Neuronal stem cell (in vitro differentiated cells): ENCODE measurements around the gene HOXB1. TPM values are rescaled to one million over a fixed set of nuclear protein-coding genes. Genes with fewer than 3 reads are reported as not detected.

ENCODE experiments used
- DNase-seq: peaks from one replicate; pipeline ENCODE4 v3.0.0-alpha.2; 2013; ENCODE audit warnings: low spot score
- H2AFZ ChIP-seq: one replicate; pipeline ENCODE4 v1.6.1; 2013; ENCODE audit warnings: mild to moderate bottlenecking, low read length, inconsistent platforms
- H2AK5ac ChIP-seq: 2 replicates; pipeline ENCODE4 v1.6.1; 2013; ENCODE audit warnings: low read depth, mild to moderate bottlenecking, inconsistent platforms, low read length, moderate library complexity, mixed read lengths
- H2BK120ac ChIP-seq: 2 replicates; pipeline ENCODE4 v1.6.1; 2013; ENCODE audit warnings: low read depth, mild to moderate bottlenecking, inconsistent platforms, low read length, moderate library complexity, mixed read lengths
- H2BK12ac ChIP-seq: one replicate; pipeline ENCODE4 v1.6.1; 2013; ENCODE audit warnings: low read length, inconsistent platforms
- H2BK15ac ChIP-seq: 2 replicates; pipeline ENCODE4 v1.6.1; 2013; ENCODE audit warnings: mild to moderate bottlenecking, low read length, inconsistent platforms, mixed read lengths
- H2BK5ac ChIP-seq: one replicate; pipeline ENCODE4 v1.6.1; 2013; ENCODE audit warnings: inconsistent platforms, mild to moderate bottlenecking, low read length, moderate library complexity
- H3K14ac ChIP-seq: one replicate; pipeline ENCODE4 v1.6.1; 2013; ENCODE audit warnings: low read length, inconsistent platforms
- H3K18ac ChIP-seq: 2 replicates; pipeline ENCODE4 v1.6.1; 2013; ENCODE audit warnings: low read length, inconsistent platforms
- H3K23ac ChIP-seq: 2 replicates; pipeline ENCODE4 v1.6.1; 2013; ENCODE audit warnings: low read depth, mild to moderate bottlenecking, mixed read lengths, low read length, inconsistent platforms; ENCODE audit not compliant: poor library complexity
- H3K27ac ChIP-seq: replicated peaks from 3 replicates; pipeline ENCODE4 v1.5.1; 2013; ENCODE audit warnings: low read length, inconsistent platforms
- H3K27me3 ChIP-seq, 3 experiments: 2 replicates each; pipeline ENCODE4 v1.6.1; 2013; ENCODE audit warnings: low read length in 3 of 3, mild to moderate bottlenecking in 2 of 3, inconsistent platforms in 1 of 3, low read depth in 1 of 3, mixed read lengths in 1 of 3, moderate library complexity in 1 of 3; ENCODE audit not compliant: control insufficient read depth in 3 of 3, insufficient read depth in 3 of 3
- H3K36me3 ChIP-seq, 2 donors: replicated peaks in 1 of 2; 2 replicates each; pipeline ENCODE4 v1.6.1; 2013; ENCODE audit warnings: low read length in 2 of 2; ENCODE audit not compliant: control insufficient read depth in 2 of 2, insufficient read depth in 2 of 2
- H3K4ac ChIP-seq: 2 replicates; pipeline ENCODE4 v1.6.1; 2013; ENCODE audit warnings: inconsistent platforms, mild to moderate bottlenecking, low read length, moderate library complexity
- H3K4me1 ChIP-seq, 2 donors: 1 replicate in 1 of 2; 2 replicates in 1 of 2; pipeline ENCODE4 v1.6.1; 2013; ENCODE audit warnings: low read length in 2 of 2, low read depth in 1 of 2; ENCODE audit not compliant: control insufficient read depth in 2 of 2, insufficient read depth in 1 of 2
- H3K4me2 ChIP-seq: one replicate; pipeline ENCODE4 v1.6.1; 2013; ENCODE audit warnings: mild to moderate bottlenecking, low read length, inconsistent platforms; ENCODE audit not compliant: insufficient read depth, poor library complexity, severe bottlenecking
- H3K4me3 ChIP-seq, 2 donors: 2 replicates each; pipeline ENCODE4 v1.5.1; 2013; ENCODE audit warnings: low read length in 2 of 2, mild to moderate bottlenecking in 2 of 2, inconsistent platforms in 1 of 2, moderate library complexity in 1 of 2
- H3K79me1 ChIP-seq: one replicate; pipeline ENCODE4 v1.6.1; 2013; ENCODE audit warnings: low read depth, mild to moderate bottlenecking, inconsistent platforms, low read length, moderate library complexity
- H3K9ac ChIP-seq: one replicate; pipeline ENCODE4 v1.6.1; 2013; ENCODE audit warnings: mild to moderate bottlenecking, low read depth, low read length, inconsistent platforms; ENCODE audit not compliant: poor library complexity
- H3K9me3 ChIP-seq, 2 donors: replicated peaks in 1 of 2; 2 replicates each; pipeline versions ENCODE3 to v1.6.1; 2013; ENCODE audit warnings: low read length in 2 of 2, mild to moderate bottlenecking in 2 of 2, inconsistent platforms in 1 of 2, low read depth in 1 of 2, mixed read lengths in 1 of 2, moderate library complexity in 1 of 2; ENCODE audit not compliant: control insufficient read depth in 2 of 2, insufficient read depth in 1 of 2
- H4K8ac ChIP-seq: one replicate; pipeline ENCODE4 v1.6.1; 2013; ENCODE audit warnings: low read depth, mild to moderate bottlenecking, inconsistent platforms, low read length, moderate library complexity
- H4K91ac ChIP-seq: one replicate; pipeline ENCODE4 v1.6.1; 2013; ENCODE audit warnings: low read length, low read depth, mild to moderate bottlenecking, inconsistent platforms; ENCODE audit not compliant: poor library complexity
- WGBS, 2 donors: extraction: QIAGEN DNeasy Blood & Tissue Kit; methylation state at CpG; one replicate each; pipeline ENCODE4 v1.1.7; 2013; ENCODE audit warnings: missing lambda C conversion rate in 2 of 2, mixed read lengths in 1 of 2; ENCODE audit not compliant: insufficient read length in 2 of 2, insufficient replicate concordance in 1 of 2; ENCODE audit errors: extremely low coverage in 2 of 2; 5-methylcytosine and 5-hydroxymethylcytosine counted together
- polyA plus RNA-seq, 2 experiments: library from polyadenylated mRNA; stranded (reverse); fragments of 200-250 nt; gene quantifications; one replicate each; pipeline ENCODE4 v1.2.3, GENCODE V29; 2013

Gene HOXB1
- polyA plus RNA-seq (2013, experiment 1 of 2): not detected
- polyA plus RNA-seq (2013, experiment 2 of 2): not detected

GRCh38 chr17:48530887-48531272 is at the start of gene HOXB1:
Gene HOXB1, minus strand, starts transcription at chr17:48531011. Its CDS starts 107 bp downstream, at chr17:48530904.
- Histone ChIP-seq H3K27ac (no peak within 1 kb of the TSS), H3K4me3 (no peak within 1 kb of the TSS), H3K9ac (no peak within 1 kb of the TSS), H2BK5ac (no peak within 1 kb of the TSS), H3K27me3 (peaks cover 28 to 87% (median 75%) of the 10 kb centered on the region in 3 experiments), H3K23ac (peak within 1 kb of the TSS; percentile 50), H3K4me1 (no peaks in the 10 kb centered on the region), H2BK120ac (no peak within 1 kb of the TSS), H2BK12ac (no peak within 1 kb of the TSS), H3K4me2 (no peak within 1 kb of the TSS), H4K8ac (no peak within 1 kb of the TSS), H3K18ac (peak within 1 kb of the TSS; percentile 78), H3K14ac (no peak within 1 kb of the TSS), H4K91ac (no peak within 1 kb of the TSS), H3K9me3 (peaks cover 0 to 6% of the 10 kb centered on the region in 2 donors), H2BK15ac (no peak within 1 kb of the TSS), H3K36me3 (no peaks in the 10 kb centered on the region), H2AK5ac (peak within 1 kb of the TSS; percentile 29), H2AFZ (no peak within 1 kb of the TSS), H3K4ac (no peak within 1 kb of the TSS), H3K79me1 (no peaks in the 10 kb centered on the region)
- no peak for DNase-seq
- no CpG with 5 or more reads among the region's 15 CpGs for WGBS, 2 donors

- Histone ChIP-seq H3K4me2 (no peak overlapping the region), H3K27me3 (peaks cover 74 to 99% (median 97%) of the 10 kb centered on the region in 3 experiments), H3K23ac (no peak overlapping the region), H4K8ac (no peak overlapping the region), H3K27ac (no peak overlapping the region), H3K14ac (no peak overlapping the region), H2BK15ac (no peak overlapping the region), H3K9me3 (peaks cover 0 to 4% of the 10 kb centered on the region in 2 donors), H3K36me3 (no peaks in the 10 kb centered on the region), H3K9ac (no peak overlapping the region), H3K18ac (no peak overlapping the region), H3K4ac (no peak overlapping the region), H2BK5ac (no peak overlapping the region), H2AK5ac (no peak overlapping the region), H4K91ac (no peak overlapping the region), H3K4me3 (no peak overlapping the region), H3K79me1 (peaks cover 1% of the 10 kb centered on the region), H3K4me1 (no peaks in the 10 kb centered on the region), H2BK120ac (no peak overlapping the region), H2BK12ac (no peak overlapping the region), H2AFZ (no peak overlapping the region)
- no CpG with 5 or more reads among the region's 26 CpGs for WGBS, 2 donors
- no peak for DNase-seq
Measured at GRCh38 chr17:48579760-48580554, 49.1 kb upstream of the HOXB1 start.

- Histone ChIP-seq H2AFZ (no peak overlapping the region), H3K79me1 (peaks cover 1% of the 10 kb centered on the region), H3K9ac (no peak overlapping the region), H3K4me1 (no peaks in the 10 kb centered on the region), H3K4ac (no peak overlapping the region), H3K18ac (no peak overlapping the region), H2AK5ac (no peak overlapping the region), H4K8ac (no peak overlapping the region), H2BK15ac (no peak overlapping the region), H3K23ac (no peak overlapping the region), H2BK12ac (no peak overlapping the region), H3K4me2 (no peak overlapping the region), H2BK5ac (no peak overlapping the region), H3K36me3 (no peaks in the 10 kb centered on the region), H3K14ac (no peak overlapping the region), H3K27ac (no peak overlapping the region), H3K9me3 (peaks cover 0 to 4% of the 10 kb centered on the region in 2 donors), H2BK120ac (no peak overlapping the region), H3K27me3 (peaks cover 74 to 99% (median 97%) of the 10 kb centered on the region in 3 experiments), H3K4me3 (no peak overlapping the region), H4K91ac (no peak overlapping the region)
- DNase-seq: no peak
- WGBS, 2 donors: no CpG with 5 or more reads among the region's 7 CpGs
Measured at GRCh38 chr17:48579471-48579759, 48.6 kb upstream of the HOXB1 start.

GRCh38 chr17:48578616-48579470 is 48.0 kb upstream of the HOXB1 start:
- no CpG with 5 or more reads among the region's 43 CpGs for WGBS, 2 donors
- H3K4me2 ChIP-seq: no peak overlapping the region
- H2AFZ ChIP-seq: peak overlapping the region; percentile 85
- no peak overlapping the region for H2BK12ac ChIP-seq
- no peaks in the 10 kb centered on the region for H3K4me1 ChIP-seq
- no peak overlapping the region for H2AK5ac ChIP-seq
- H3K27me3 ChIP-seq: peaks cover 75 to 98% (median 97%) of the 10 kb centered on the region in 3 experiments
- peaks cover 0 to 2% of the 10 kb centered on the region in 2 donors for H3K9me3 ChIP-seq
- H3K4ac ChIP-seq: no peak overlapping the region
- no peak overlapping the region for H2BK120ac ChIP-seq
- no peak overlapping the region for H3K14ac ChIP-seq
- H3K18ac ChIP-seq: no peak overlapping the region
- no peak for DNase-seq
- no peaks in the 10 kb centered on the region for H3K36me3 ChIP-seq
- no peak overlapping the region for H2BK15ac ChIP-seq
- no peak overlapping the region for H3K27ac ChIP-seq
- H4K91ac ChIP-seq: no peak overlapping the region
- H2BK5ac ChIP-seq: no peak overlapping the region
- no peak overlapping the region for H3K9ac ChIP-seq
- peaks cover 1% of the 10 kb centered on the region for H3K79me1 ChIP-seq
- H3K23ac ChIP-seq: peak overlapping the region; percentile 49
- H3K4me3 ChIP-seq: peak overlapping the region; percentile 17 to 33
- H4K8ac ChIP-seq: no peak overlapping the region
